Stimulated activated naive CD8-positive, alpha-beta T cell treated with anti-CD3 and anti-CD28 coated beads, Interleukin-15, Interleukin-2, amounts not matched to agents 100 ng/mL and 50 ng/mL, for 24 hours (primary cell): ENCODE data around the gene OGFOD3.
"Not testable (repeated sequence)": the region's sequence is repeated elsewhere in the genome, so short reads cannot be mapped to it uniquely, and the experiment has no call there.

Experiments
- H3K27ac Mint-ChIP-seq: one replicate; pipeline ENCODE4 v1.8.0; 2021; ENCODE audit warnings: mild to moderate bottlenecking, mixed read lengths
- H3K27me3 Mint-ChIP-seq: one replicate; pipeline ENCODE4 v1.8.0; 2021; ENCODE audit warnings: mixed read lengths
- H3K36me3 Mint-ChIP-seq: one replicate; pipeline ENCODE4 v1.8.0; 2021; ENCODE audit warnings: low read depth, mixed read lengths
- H3K4me1 Mint-ChIP-seq: one replicate; pipeline ENCODE4 v1.8.0; 2021; ENCODE audit warnings: low read depth, mixed read lengths
- H3K4me3 Mint-ChIP-seq: one replicate; pipeline ENCODE4 v1.8.0; 2021; ENCODE audit warnings: mild to moderate bottlenecking, mixed read lengths
- H3K9me3 Mint-ChIP-seq: one replicate; pipeline ENCODE4 v1.8.0; 2021; ENCODE audit warnings: mixed read lengths

Gene OGFOD3

GRCh38 chr17:82428546-82428945, 10.2 kb upstream of the OGFOD3 start:
- Mint-ChIP-seq H3K36me3 (peaks cover 5% of the 10 kb centered on the region), H3K4me1 (peaks cover 19% of the 10 kb centered on the region), H3K27ac (no peak overlapping the region), H3K9me3 (no peaks in the 10 kb centered on the region), H3K4me3 (no peak overlapping the region), H3K27me3 (no peaks in the 10 kb centered on the region)

- H3K27ac Mint-ChIP-seq: no peak overlapping the region
- no peak overlapping the region for H3K4me3 Mint-ChIP-seq
- H3K9me3 Mint-ChIP-seq: no peaks in the 10 kb centered on the region
- peaks cover 26% of the 10 kb centered on the region for H3K36me3 Mint-ChIP-seq
- H3K4me1 Mint-ChIP-seq: peaks cover 18% of the 10 kb centered on the region
- no peaks in the 10 kb centered on the region for H3K27me3 Mint-ChIP-seq
Measured at GRCh38 chr17:82424863-82425159, 6.4 kb upstream of the OGFOD3 start.

GRCh38 chr17:82424001-82424862, 5.8 kb upstream of the OGFOD3 start:
- Mint-ChIP-seq H3K36me3 (peaks cover 23% of the 10 kb centered on the region), H3K9me3 (no peaks in the 10 kb centered on the region), H3K27ac (no peak overlapping the region), H3K4me1 (peaks cover 18% of the 10 kb centered on the region), H3K4me3 (no peak overlapping the region), H3K27me3 (no peaks in the 10 kb centered on the region)

GRCh38 chr17:82419540-82419939, 1.2 kb upstream of the OGFOD3 start:
- Mint-ChIP-seq H3K27ac (peak overlapping the region; percentile 61), H3K4me3 (peak overlapping the region; percentile 85), H3K36me3 (peaks cover 23% of the 10 kb centered on the region), H3K9me3 (no peaks in the 10 kb centered on the region), H3K27me3 (no peaks in the 10 kb centered on the region), H3K4me1 (peaks cover 21% of the 10 kb centered on the region)

- Mint-ChIP-seq H3K4me1 (peaks cover 25% of the 10 kb centered on the region), H3K4me3 (no peak overlapping the region), H3K9me3 (no peaks in the 10 kb centered on the region), H3K27me3 (no peaks in the 10 kb centered on the region), H3K36me3 (peaks cover 20% of the 10 kb centered on the region), H3K27ac (no peak overlapping the region)
Measured at GRCh38 chr17:82416771-82417170, 1.6 kb downstream of the OGFOD3 start.

- no peaks in the 10 kb centered on the region for H3K27me3 Mint-ChIP-seq
- peaks cover 17% of the 10 kb centered on the region for H3K36me3 Mint-ChIP-seq
- H3K9me3 Mint-ChIP-seq: no peaks in the 10 kb centered on the region
- peaks cover 25% of the 10 kb centered on the region for H3K4me1 Mint-ChIP-seq
- H3K4me3 Mint-ChIP-seq: no peak overlapping the region
- no peak overlapping the region for H3K27ac Mint-ChIP-seq
Measured at GRCh38 chr17:82416264-82416663, 2.1 kb downstream of the OGFOD3 start.

- Mint-ChIP-seq H3K4me3 (no peak overlapping the region), H3K4me1 (peaks cover 25% of the 10 kb centered on the region), H3K27me3 (no peaks in the 10 kb centered on the region), H3K27ac (no peak overlapping the region), H3K36me3 (peaks cover 12% of the 10 kb centered on the region), H3K9me3 (no peaks in the 10 kb centered on the region)
Measured at GRCh38 chr17:82415786-82416185, 2.6 kb downstream of the OGFOD3 start.

- no peak overlapping the region for H3K4me3 Mint-ChIP-seq
- peaks cover 12% of the 10 kb centered on the region for H3K36me3 Mint-ChIP-seq
- H3K27ac Mint-ChIP-seq: no peak overlapping the region
- peaks cover 25% of the 10 kb centered on the region for H3K4me1 Mint-ChIP-seq
- H3K9me3 Mint-ChIP-seq: no peaks in the 10 kb centered on the region
- no peaks in the 10 kb centered on the region for H3K27me3 Mint-ChIP-seq
Measured at GRCh38 chr17:82415336-82415735, 3.0 kb downstream of the OGFOD3 start.

- no peaks in the 10 kb centered on the region for H3K9me3 Mint-ChIP-seq
- H3K27me3 Mint-ChIP-seq: no peaks in the 10 kb centered on the region
- H3K27ac Mint-ChIP-seq: no peak overlapping the region
- H3K36me3 Mint-ChIP-seq: peaks cover 6% of the 10 kb centered on the region
- H3K4me3 Mint-ChIP-seq: no peak overlapping the region
- H3K4me1 Mint-ChIP-seq: peaks cover 20% of the 10 kb centered on the region
Measured at GRCh38 chr17:82414548-82415281, 3.7 kb downstream of the OGFOD3 start.

GRCh38 chr17:82412535-82413520, 5.6 kb downstream of the OGFOD3 start:
- Mint-ChIP-seq H3K36me3 (peaks cover 4% of the 10 kb centered on the region), H3K27me3 (no peaks in the 10 kb centered on the region), H3K4me3 (no peak overlapping the region), H3K4me1 (peaks cover 13% of the 10 kb centered on the region), H3K9me3 (no peaks in the 10 kb centered on the region), H3K27ac (no peak overlapping the region)

GRCh38 chr17:82412081-82412480, 6.3 kb downstream of the OGFOD3 start:
- H3K36me3 Mint-ChIP-seq, H3K27me3 Mint-ChIP-seq, H3K9me3 Mint-ChIP-seq, H3K27ac Mint-ChIP-seq, H3K4me3 Mint-ChIP-seq: not testable (repeated sequence)
- peaks cover 17% of the 10 kb centered on the region for H3K4me1 Mint-ChIP-seq

- H3K27ac Mint-ChIP-seq: no peak overlapping the region
- H3K9me3 Mint-ChIP-seq: no peaks in the 10 kb centered on the region
- peaks cover 4% of the 10 kb centered on the region for H3K36me3 Mint-ChIP-seq
- H3K4me1 Mint-ChIP-seq: peaks cover 18% of the 10 kb centered on the region
- no peaks in the 10 kb centered on the region for H3K27me3 Mint-ChIP-seq
- H3K4me3 Mint-ChIP-seq: no peak overlapping the region
Measured at GRCh38 chr17:82411396-82412053, 6.9 kb downstream of the OGFOD3 start.

GRCh38 chr17:82410014-82410716, 8.2 kb downstream of the OGFOD3 start:
- Mint-ChIP-seq H3K9me3 (no peaks in the 10 kb centered on the region), H3K27me3 (no peaks in the 10 kb centered on the region), H3K4me3 (no peak overlapping the region), H3K4me1 (peaks cover 15% of the 10 kb centered on the region), H3K27ac (no peak overlapping the region), H3K36me3 (peaks cover 12% of the 10 kb centered on the region)

GRCh38 chr17:82408938-82409318, 9.5 kb downstream of the OGFOD3 start:
- H3K27me3 Mint-ChIP-seq: no peaks in the 10 kb centered on the region
- H3K4me3 Mint-ChIP-seq: no peak overlapping the region
- H3K9me3 Mint-ChIP-seq: no peaks in the 10 kb centered on the region
- peaks cover 10% of the 10 kb centered on the region for H3K36me3 Mint-ChIP-seq
- H3K4me1 Mint-ChIP-seq: peaks cover 9% of the 10 kb centered on the region
- H3K27ac Mint-ChIP-seq: no peak overlapping the region
